ENCODE data around the gene LGI1. TPM values are rescaled to one million over a fixed set of nuclear protein-coding genes. Genes with fewer than 3 reads are reported as not detected.

The LGI1 gene
- total RNA-seq (not detected), polyA plus RNA-seq (under 1 TPM; 0.19 to 0.99 TPM)

GRCh38 chr10:93757801-93758507 is at the start of gene LGI1:
LGI1 (plus strand) TSS chr10:93757936; CDS start chr10:93758145, 209 bp downstream.
- ATAC-seq = peak in 1 of 4 donors; percentile 12
- intact Hi-C loops (cut with DNase I) = no loop called here
- 37% methylated on average over 16 of the region's 16 CpGs for WGBS, 2 donors
- no peaks in the 10 kb centered on the region for H3K9me3 ChIP-seq
- no peak within 1 kb of the TSS for H3K4me3 ChIP-seq
- no peaks in the 10 kb centered on the region for H3K36me3 ChIP-seq
- no peaks in the 10 kb centered on the region for H3K4me1 ChIP-seq
- DNase-seq = no peak
- H3K27me3 ChIP-seq = no peaks in the 10 kb centered on the region
- H3K27ac ChIP-seq = no peak within 1 kb of the TSS
- TF ChIP-seq CTCF (IDR thresholded peaks at IDR 0.05) = no peak
- FAIRE-seq = no peak

- H3K36me3 ChIP-seq = no peaks in the 10 kb centered on the region
- H3K9me3 ChIP-seq = no peaks in the 10 kb centered on the region
- DNase-seq = no peak
- 55 to 63% methylated on average over 5 of the region's 5 CpGs for WGBS, 2 donors
- no peak overlapping the region for H3K4me3 ChIP-seq
- no peaks in the 10 kb centered on the region for H3K27me3 ChIP-seq
- no peak for ATAC-seq
- no peak for TF ChIP-seq CTCF (IDR thresholded peaks at IDR 0.05)
- FAIRE-seq = no peak
- intact Hi-C loops (cut with DNase I) = no loop called here
- no peak overlapping the region for H3K27ac ChIP-seq
- H3K4me1 ChIP-seq = no peaks in the 10 kb centered on the region
Observed at GRCh38 chr10:93710333-93710909, 47.3 kb upstream of the LGI1 start.

GRCh38 chr10:93711891-93712290 is 45.8 kb upstream of the LGI1 start:
- no peak for FAIRE-seq
- Histone ChIP-seq H3K36me3 (no peaks in the 10 kb centered on the region), H3K9me3 (no peaks in the 10 kb centered on the region), H3K27me3 (no peaks in the 10 kb centered on the region), H3K4me3 (no peak overlapping the region), H3K4me1 (no peaks in the 10 kb centered on the region), H3K27ac (no peak overlapping the region)
- intact Hi-C loops (cut with DNase I) = no loop called here
- TF ChIP-seq CTCF (IDR thresholded peaks at IDR 0.05) = no peak
- no peak for DNase-seq
- no peak for ATAC-seq
- WGBS, 2 donors = 70 to 87% methylated on average over 3 of the region's 3 CpGs

GRCh38 chr10:93712593-93712992 is 45.1 kb upstream of the LGI1 start:
- FAIRE-seq (no peak), ATAC-seq (no peak), DNase-seq (no peak)
- no peaks in the 10 kb centered on the region for H3K4me1 ChIP-seq
- H3K36me3 ChIP-seq = no peaks in the 10 kb centered on the region
- intact Hi-C loops (cut with DNase I) = no loop called here
- TF ChIP-seq CTCF (IDR thresholded peaks at IDR 0.05) = no peak
- H3K4me3 ChIP-seq = no peak overlapping the region
- no peak overlapping the region for H3K27ac ChIP-seq
- no peaks in the 10 kb centered on the region for H3K27me3 ChIP-seq
- no peaks in the 10 kb centered on the region for H3K9me3 ChIP-seq
- WGBS, 2 donors = 53 to 57% methylated on average over 2 of the region's 2 CpGs

GRCh38 chr10:93715345-93715744 is 42.4 kb upstream of the LGI1 start:
- no peaks in the 10 kb centered on the region for H3K36me3 ChIP-seq
- H3K4me3 ChIP-seq = no peak overlapping the region
- FAIRE-seq (no peak), ATAC-seq (no peak), DNase-seq (no peak)
- no peaks in the 10 kb centered on the region for H3K9me3 ChIP-seq
- H3K27me3 ChIP-seq = no peaks in the 10 kb centered on the region
- 69 to 73% methylated on average over 5 of the region's 5 CpGs for WGBS, 2 donors
- intact Hi-C loops (cut with DNase I) = no loop called here
- H3K4me1 ChIP-seq = no peaks in the 10 kb centered on the region
- no peak for TF ChIP-seq CTCF (IDR thresholded peaks at IDR 0.05)
- H3K27ac ChIP-seq = no peak overlapping the region

Data from pancreas (tissue), 10 donors.